Sigmoid colon (tissue), 7 donors: ENCODE data around the gene CS. TPM values are rescaled to one million over a fixed set of nuclear protein-coding genes. Genes with fewer than 3 reads are reported as not detected.

Source experiments
- DNase-seq: peaks from one replicate; pipeline ENCODE4 v3.0.0-alpha.2; 2019
- H3K27ac ChIP-seq, 4 donors: fragments of 200-600 bp; sonication (generic); one replicate each; pipeline ENCODE4 v1.5.1; 2016 to 2019; ENCODE audit warnings: mild to moderate bottlenecking in 1 of 4
- H3K27me3 ChIP-seq, 3 donors: fragments of 200-600 bp; sonication (generic); one replicate each; pipeline ENCODE4 v1.5.1; 2019; ENCODE audit warnings: mild to moderate bottlenecking in 1 of 3
- H3K36me3 ChIP-seq, 4 donors: fragments of 200-600 bp; sonication (generic); one replicate each; pipeline ENCODE4 v1.5.1; 2016 to 2019
- H3K4me1 ChIP-seq, 4 donors: fragments of 200-600 bp; sonication (generic); one replicate each; pipeline ENCODE4 v1.5.1; 2017 to 2019
- H3K4me3 ChIP-seq, 4 donors: fragments of 200-600 bp; sonication (generic); one replicate each; pipeline ENCODE4 v1.5.1; 2017 to 2019; ENCODE audit warnings: mild to moderate bottlenecking in 2 of 4, moderate library complexity in 1 of 4
- H3K9me3 ChIP-seq, 4 donors: fragments of 200-600 bp in 3 of 4; sonication (generic) in 3 of 4; one replicate each; pipeline versions ENCODE4 v1.5.1 to v1.6.1; 2013 to 2019
- EP300 ChIP-seq, 4 donors: sonication (generic); formaldehyde crosslinking; IDR thresholded peaks; one replicate each; pipeline ENCODE4 v1.6.1; 2017; ENCODE audit warnings: antibody characterized with exemption in 4 of 4
- POLR2A ChIP-seq, 2 donors: fragments of 450-650 bp; IDR thresholded peaks; one replicate each; pipeline ENCODE4 v1.6.1; 2016; ENCODE audit warnings: antibody characterized with exemption in 2 of 2, mild to moderate bottlenecking in 2 of 2, moderate library complexity in 2 of 2
- POLR2AphosphoS5 ChIP-seq, 4 donors: sonication (generic); formaldehyde crosslinking; IDR thresholded peaks; one replicate each; pipeline ENCODE4 v1.6.1; 2017; ENCODE audit warnings: antibody characterized with exemption in 4 of 4
- WGBS, 2 donors: extraction: QIAGEN DNeasy Blood & Tissue Kit; methylation state at CpG; one replicate each; pipeline ENCODE4 v1.1.7; 2013; 5-methylcytosine and 5-hydroxymethylcytosine counted together
- intact Hi-C: fragments of 100-400 bp; cut with DNase I; formaldehyde crosslinking; loops from one replicate; pipeline ENCODE4 v1.15.1; 2023
- polyA plus RNA-seq, 3 donors: library from polyadenylated mRNA; stranded (reverse); fragments of 200-250 nt; gene quantifications; one replicate each; pipeline ENCODE4 v1.2.3, GENCODE V29; 2013
- total RNA-seq, 4 donors: library from RNA; depleted of rRNA; stranded (reverse); fragments of >200 nt; gene quantifications; one replicate each; pipeline ENCODE4 v1.1.0, GENCODE V29; 2016
- TF ChIP-seq, protein P1 (sequence below), 4 experiments: fragments of 450-650 bp in 3 of 4; fragments of 200-600 bp in 1 of 4; IDR thresholded peaks; one replicate each; pipeline ENCODE4 v1.5.1; 2016 to 2019; ENCODE audit warnings: antibody characterized with exemption in 4 of 4, mild to moderate bottlenecking in 3 of 4, moderate library complexity in 2 of 4
- donor health status: healthy with polysubstance abuse.
- donor health status: Bipolar disorder and iron deficiency.
- donor health status: healthy.

The CS gene
- total and polyA plus RNA-seq, 7 donors: 75.9 to 151 (median 104) TPM

DNA sequence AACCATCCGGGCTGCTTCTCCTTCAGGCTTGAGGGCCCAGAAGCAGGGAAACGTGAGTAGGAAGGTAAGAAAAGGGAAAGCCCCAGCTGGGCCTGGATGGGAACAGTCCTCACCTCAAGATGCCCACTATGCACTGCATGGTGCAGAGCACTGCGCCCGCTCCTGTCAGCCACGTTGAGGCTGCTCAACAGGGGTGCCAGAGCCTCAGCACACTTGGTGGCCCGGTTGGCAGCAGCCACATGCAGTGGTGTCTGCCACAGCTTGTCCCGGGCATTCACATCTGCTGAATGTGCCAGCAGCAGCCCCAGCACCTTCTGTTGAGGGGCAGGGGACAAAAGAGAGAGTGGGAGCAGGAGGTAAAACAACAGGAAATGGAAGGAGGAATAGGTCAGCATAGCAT lies 44.5 kb downstream of the CS start:
- intact Hi-C loops: loop anchor here (5.0 kb wide), 1 partner anchor 63 kb away; no protein-coding TSS in a partner anchor
- Histone ChIP-seq H3K27ac (no peak overlapping the region), H3K9me3 (no peaks in the 10 kb centered on the region), H3K4me1 (peaks cover 0 to 28% (median 26%) of the 10 kb centered on the region in 4 donors), H3K36me3 (peaks cover 23 to 57% (median 47%) of the 10 kb centered on the region in 4 donors), H3K27me3 (no peaks in the 10 kb centered on the region), H3K4me3 (no peak overlapping the region)
- no peak for DNase-seq
- WGBS, 2 donors: 91 to 92% methylated on average over 7 of the region's 7 CpGs
- TF ChIP-seq EP300 (IDR thresholded peaks at IDR 0.05) (no peak), POLR2A (IDR thresholded peaks at IDR 0.05) (no peak), POLR2AphosphoS5 (IDR thresholded peaks at IDR 0.05) (no peak)
- TF ChIP-seq, protein P1, sequence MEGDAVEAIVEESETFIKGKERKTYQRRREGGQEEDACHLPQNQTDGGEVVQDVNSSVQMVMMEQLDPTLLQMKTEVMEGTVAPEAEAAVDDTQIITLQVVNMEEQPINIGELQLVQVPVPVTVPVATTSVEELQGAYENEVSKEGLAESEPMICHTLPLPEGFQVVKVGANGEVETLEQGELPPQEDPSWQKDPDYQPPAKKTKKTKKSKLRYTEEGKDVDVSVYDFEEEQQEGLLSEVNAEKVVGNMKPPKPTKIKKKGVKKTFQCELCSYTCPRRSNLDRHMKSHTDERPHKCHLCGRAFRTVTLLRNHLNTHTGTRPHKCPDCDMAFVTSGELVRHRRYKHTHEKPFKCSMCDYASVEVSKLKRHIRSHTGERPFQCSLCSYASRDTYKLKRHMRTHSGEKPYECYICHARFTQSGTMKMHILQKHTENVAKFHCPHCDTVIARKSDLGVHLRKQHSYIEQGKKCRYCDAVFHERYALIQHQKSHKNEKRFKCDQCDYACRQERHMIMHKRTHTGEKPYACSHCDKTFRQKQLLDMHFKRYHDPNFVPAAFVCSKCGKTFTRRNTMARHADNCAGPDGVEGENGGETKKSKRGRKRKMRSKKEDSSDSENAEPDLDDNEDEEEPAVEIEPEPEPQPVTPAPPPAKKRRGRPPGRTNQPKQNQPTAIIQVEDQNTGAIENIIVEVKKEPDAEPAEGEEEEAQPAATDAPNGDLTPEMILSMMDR (IDR thresholded peaks at IDR 0.05): no peak

DNA sequence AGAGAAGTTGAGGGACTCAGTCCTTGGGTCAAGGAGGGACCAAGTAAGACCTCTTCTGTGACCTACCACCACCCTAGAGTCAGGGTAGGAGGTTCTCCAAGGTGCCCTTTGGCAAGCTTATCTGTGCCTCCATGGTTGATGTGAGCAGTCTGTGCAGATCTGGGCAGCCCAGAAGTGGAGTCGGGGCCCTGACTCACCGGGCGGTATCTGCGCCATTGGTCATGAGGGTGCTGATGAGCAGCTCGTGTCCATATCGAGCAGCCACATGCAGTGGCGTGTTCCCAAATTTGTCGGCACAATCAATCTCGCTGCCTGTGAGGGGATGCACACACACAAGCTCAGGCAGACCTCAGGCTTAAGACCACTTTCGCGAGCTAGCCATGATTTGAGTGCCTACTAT lies 47.0 kb downstream of the CS start:
- H3K9me3 ChIP-seq: no peaks in the 10 kb centered on the region
- intact Hi-C loops: no loop called here
- H3K27me3 ChIP-seq: no peaks in the 10 kb centered on the region
- H3K4me1 ChIP-seq: peaks cover 0 to 19% (median 18%) of the 10 kb centered on the region in 4 donors
- peaks cover 45 to 83% (median 70%) of the 10 kb centered on the region in 4 donors for H3K36me3 ChIP-seq
- H3K4me3 ChIP-seq: no peak overlapping the region
- DNase-seq: no peak
- TF ChIP-seq EP300 (IDR thresholded peaks at IDR 0.05) (no peak), POLR2A (IDR thresholded peaks at IDR 0.05) (no peak)
- 91 to 97% methylated on average over 11 of the region's 11 CpGs for WGBS, 2 donors
- no peak overlapping the region for H3K27ac ChIP-seq

DNA sequence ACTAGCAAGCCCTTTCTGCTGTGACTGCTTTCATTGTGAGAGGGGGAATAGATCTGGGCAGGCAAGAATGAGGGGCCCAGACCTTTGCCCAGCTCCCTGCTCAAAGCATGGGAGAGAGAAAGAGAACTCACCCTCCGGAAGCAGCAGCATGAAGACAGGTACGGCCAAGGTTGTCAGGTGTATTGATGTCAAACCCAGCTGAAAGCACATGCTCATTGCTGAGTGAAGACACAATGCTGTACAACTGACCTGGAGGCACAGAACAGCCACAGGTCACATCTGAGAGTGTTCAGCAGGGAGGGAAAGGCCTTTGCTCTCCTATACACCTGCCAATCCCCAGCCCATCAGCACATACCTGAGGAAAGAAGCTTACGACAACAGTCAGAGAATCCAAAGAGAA lies 47.5 kb downstream of the CS start:
- no peak overlapping the region for H3K27ac ChIP-seq
- intact Hi-C loops: no loop called here
- H3K27me3 ChIP-seq: no peaks in the 10 kb centered on the region
- peaks cover 0 to 19% (median 18%) of the 10 kb centered on the region in 4 donors for H3K4me1 ChIP-seq
- 96 to 97% methylated on average over 3 of the region's 3 CpGs for WGBS, 2 donors
- no peak for TF ChIP-seq POLR2A (IDR thresholded peaks at IDR 0.05)
- TF ChIP-seq, protein P1 (IDR thresholded peaks at IDR 0.05): no peak
- no peak for TF ChIP-seq EP300 (IDR thresholded peaks at IDR 0.05)
- TF ChIP-seq POLR2AphosphoS5 (IDR thresholded peaks at IDR 0.05): no peak
- no peak overlapping the region for H3K4me3 ChIP-seq
- H3K9me3 ChIP-seq: no peaks in the 10 kb centered on the region
- peaks cover 49 to 88% (median 75%) of the 10 kb centered on the region in 4 donors for H3K36me3 ChIP-seq
- DNase-seq: no peak

DNA sequence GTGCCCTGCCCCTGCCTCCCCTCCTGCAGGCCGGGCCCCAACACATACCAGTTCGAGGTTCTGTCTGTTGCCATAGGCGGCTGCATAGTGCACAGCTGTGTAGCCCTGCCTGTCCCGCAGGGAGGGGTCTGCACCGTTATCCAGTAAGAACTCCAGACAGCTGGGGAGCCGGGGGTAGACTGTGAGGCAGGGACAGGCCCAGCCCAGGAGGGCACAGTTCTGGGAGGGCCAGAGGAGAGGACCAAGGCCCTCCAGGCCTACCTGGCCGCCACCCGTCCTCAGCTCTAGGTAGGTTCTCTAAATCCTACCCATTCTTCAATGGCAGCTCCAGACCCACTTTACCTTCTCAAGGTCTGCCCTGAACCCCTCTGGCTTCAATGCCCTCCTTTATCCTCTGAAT lies 51.4 kb downstream of the CS start:
- Histone ChIP-seq H3K9me3 (no peaks in the 10 kb centered on the region), H3K36me3 (peaks cover 83 to 100% (median 93%) of the 10 kb centered on the region in 4 donors), H3K27me3 (no peaks in the 10 kb centered on the region), H3K4me3 (no peak overlapping the region), H3K4me1 (no peaks in the 10 kb centered on the region), H3K27ac (no peak overlapping the region)
- WGBS, 2 donors: 94 to 95% methylated on average over 8 of the region's 8 CpGs
- TF ChIP-seq POLR2AphosphoS5 (IDR thresholded peaks at IDR 0.05) (no peak), EP300 (IDR thresholded peaks at IDR 0.05) (no peak), POLR2A (IDR thresholded peaks at IDR 0.05) (no peak)
- TF ChIP-seq, protein P1 (IDR thresholded peaks at IDR 0.05): no peak
- no peak for DNase-seq
- intact Hi-C loops: no loop called here

DNA sequence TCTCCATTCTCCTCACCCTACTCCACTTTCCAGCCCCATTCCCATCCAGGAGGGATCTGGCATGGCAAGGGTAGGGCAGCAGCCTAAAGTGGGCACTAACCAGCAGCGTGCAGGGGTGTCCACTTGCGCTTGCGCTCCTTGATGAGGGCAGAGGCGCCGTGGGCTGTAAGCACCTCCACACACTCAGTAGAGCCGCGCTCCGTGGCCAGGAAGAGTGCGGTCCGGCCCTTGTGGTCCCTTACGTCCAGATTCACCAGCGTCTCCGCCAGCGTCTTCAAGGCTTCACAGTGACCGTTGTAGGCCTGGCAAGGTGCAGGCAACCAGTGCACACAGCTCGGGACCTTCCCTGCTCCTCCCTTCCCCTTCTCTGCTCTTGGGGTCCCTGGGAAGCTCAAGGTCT lies 52.2 kb downstream of the CS start:
- Histone ChIP-seq H3K4me3 (no peak overlapping the region), H3K27me3 (no peaks in the 10 kb centered on the region), H3K9me3 (no peaks in the 10 kb centered on the region), H3K36me3 (peaks cover 84 to 100% (median 93%) of the 10 kb centered on the region in 4 donors), H3K27ac (no peak overlapping the region), H3K4me1 (no peaks in the 10 kb centered on the region)
- WGBS, 2 donors: 96 to 97% methylated on average over 16 of the region's 16 CpGs
- TF ChIP-seq, protein P1 (IDR thresholded peaks at IDR 0.05): no peak
- TF ChIP-seq POLR2AphosphoS5 (IDR thresholded peaks at IDR 0.05) (no peak), EP300 (IDR thresholded peaks at IDR 0.05) (no peak), POLR2A (IDR thresholded peaks at IDR 0.05) (no peak)
- no peak for DNase-seq
- intact Hi-C loops: no loop called here
